Parathyroid adenoma (tissue), 2 donors: ENCODE data around the gene MYOG.

Source experiments
- H2AFZ ChIP-seq: fragments of 300-600 bp; sonication (generic); one replicate; pipeline ENCODE4 v1.7.0; 2017; ENCODE audit warnings: antibody characterized with exemption, mild to moderate bottlenecking
- H3K27ac ChIP-seq: fragments of 300-600 bp; sonication (generic); one replicate; pipeline ENCODE4 v1.7.0; 2017
- H3K27me3 ChIP-seq: fragments of 300-600 bp; sonication (generic); one replicate; pipeline ENCODE4 v1.7.0; 2017; ENCODE audit warnings: low read length; ENCODE audit not compliant: control insufficient read depth, insufficient read depth
- H3K36me3 ChIP-seq: fragments of 300-600 bp; sonication (generic); one replicate; pipeline ENCODE4 v1.7.0; 2017; ENCODE audit warnings: low read length; ENCODE audit not compliant: control insufficient read depth, insufficient read depth
- H3K4me1 ChIP-seq: fragments of 300-600 bp; sonication (generic); one replicate; pipeline ENCODE4 v1.7.0; 2017; ENCODE audit warnings: control low read depth
- H3K4me2 ChIP-seq: fragments of 300-600 bp; sonication (generic); one replicate; pipeline ENCODE4 v1.7.0; 2017; ENCODE audit warnings: low read length
- H3K4me3 ChIP-seq: fragments of 300-600 bp; sonication (generic); one replicate; pipeline ENCODE4 v1.7.0; 2017; ENCODE audit warnings: low read depth, low read length
- H3K79me2 ChIP-seq: fragments of 300-600 bp; sonication (generic); one replicate; pipeline ENCODE4 v1.7.0; 2017; ENCODE audit warnings: control low read depth
- H3K9ac ChIP-seq: fragments of 300-600 bp; sonication (generic); one replicate; pipeline ENCODE4 v1.7.0; 2017; ENCODE audit warnings: mild to moderate bottlenecking
- H3K9me3 ChIP-seq: fragments of 300-600 bp; sonication (generic); one replicate; pipeline ENCODE4 v1.7.0; 2017; ENCODE audit warnings: low read length; ENCODE audit not compliant: control insufficient read depth
- TF ChIP-seq, protein P1 (sequence below): fragments of 300-600 bp; sonication (generic); IDR thresholded peaks from one replicate; pipeline ENCODE4 v1.7.0; 2017; ENCODE audit warnings: antibody characterized with exemption, mild to moderate bottlenecking
- donor health status: primary hyperparathyroidism.

The MYOG gene

DNA sequence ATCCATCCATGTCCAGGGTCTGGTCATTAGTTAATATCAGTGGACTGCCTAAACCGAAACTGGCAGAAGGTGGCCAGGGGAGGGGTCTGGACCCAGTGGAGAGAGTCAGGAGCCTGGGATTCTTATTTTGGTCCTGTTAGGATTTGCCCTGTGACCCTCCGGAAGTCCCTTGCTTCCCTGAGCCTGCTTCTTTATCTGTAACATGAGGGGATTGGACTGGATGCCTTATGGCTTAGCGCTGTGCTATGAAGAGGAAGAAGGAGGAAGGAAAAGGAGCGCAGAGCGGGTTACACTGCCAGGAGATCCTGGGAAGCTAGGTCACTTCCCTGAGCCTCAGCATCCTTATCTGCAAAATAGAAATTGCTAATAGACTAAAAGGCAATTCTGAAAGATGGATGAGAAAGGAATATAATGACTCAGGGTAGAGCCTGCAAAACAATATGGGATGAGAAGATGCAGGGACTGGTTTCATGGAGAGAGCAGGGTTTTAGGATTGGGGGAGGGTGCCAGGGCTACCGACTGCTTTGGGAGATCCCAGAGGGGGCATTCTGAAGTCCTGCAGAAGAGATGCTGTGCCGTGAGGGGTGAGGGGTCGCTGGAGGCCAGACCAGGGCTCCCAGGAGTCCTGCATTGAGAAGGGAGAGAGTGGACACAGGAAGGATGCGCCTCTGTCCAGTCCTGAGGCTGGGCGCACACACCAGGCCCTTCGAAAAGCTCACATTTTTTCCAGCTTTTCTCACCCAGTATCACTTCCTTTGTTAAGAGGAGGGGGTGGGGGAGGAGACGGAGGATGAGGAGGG lies 41.3 kb upstream of the MYOG start:
- no peak overlapping the region for H3K27ac ChIP-seq
- H3K4me2 ChIP-seq: peak overlapping the region; percentile 85
- peaks cover 13% of the 10 kb centered on the region for H3K4me1 ChIP-seq
- H3K36me3 ChIP-seq: no peaks in the 10 kb centered on the region
- H3K27me3 ChIP-seq: no peaks in the 10 kb centered on the region
- no peak overlapping the region for H3K9ac ChIP-seq
- peak overlapping the region; percentile 68 for H3K4me3 ChIP-seq
- TF ChIP-seq, protein P1, sequence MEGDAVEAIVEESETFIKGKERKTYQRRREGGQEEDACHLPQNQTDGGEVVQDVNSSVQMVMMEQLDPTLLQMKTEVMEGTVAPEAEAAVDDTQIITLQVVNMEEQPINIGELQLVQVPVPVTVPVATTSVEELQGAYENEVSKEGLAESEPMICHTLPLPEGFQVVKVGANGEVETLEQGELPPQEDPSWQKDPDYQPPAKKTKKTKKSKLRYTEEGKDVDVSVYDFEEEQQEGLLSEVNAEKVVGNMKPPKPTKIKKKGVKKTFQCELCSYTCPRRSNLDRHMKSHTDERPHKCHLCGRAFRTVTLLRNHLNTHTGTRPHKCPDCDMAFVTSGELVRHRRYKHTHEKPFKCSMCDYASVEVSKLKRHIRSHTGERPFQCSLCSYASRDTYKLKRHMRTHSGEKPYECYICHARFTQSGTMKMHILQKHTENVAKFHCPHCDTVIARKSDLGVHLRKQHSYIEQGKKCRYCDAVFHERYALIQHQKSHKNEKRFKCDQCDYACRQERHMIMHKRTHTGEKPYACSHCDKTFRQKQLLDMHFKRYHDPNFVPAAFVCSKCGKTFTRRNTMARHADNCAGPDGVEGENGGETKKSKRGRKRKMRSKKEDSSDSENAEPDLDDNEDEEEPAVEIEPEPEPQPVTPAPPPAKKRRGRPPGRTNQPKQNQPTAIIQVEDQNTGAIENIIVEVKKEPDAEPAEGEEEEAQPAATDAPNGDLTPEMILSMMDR: no peak
- no peaks in the 10 kb centered on the region for H3K9me3 ChIP-seq
- H3K79me2 ChIP-seq: no peaks in the 10 kb centered on the region
- peak overlapping the region; percentile 89 for H2AFZ ChIP-seq

GRCh38 chr1:203126151-203126865 lies 40.5 kb upstream of the MYOG start:
- Histone ChIP-seq H3K9ac (no peak overlapping the region), H3K79me2 (no peaks in the 10 kb centered on the region), H3K4me3 (no peak overlapping the region), H3K36me3 (no peaks in the 10 kb centered on the region), H3K27me3 (no peaks in the 10 kb centered on the region), H3K9me3 (no peaks in the 10 kb centered on the region), H2AFZ (no peak overlapping the region), H3K27ac (no peak overlapping the region), H3K4me1 (peaks cover 13% of the 10 kb centered on the region), H3K4me2 (peak overlapping the region; percentile 32)
- TF ChIP-seq, protein P1: peak; percentile 26

- Histone ChIP-seq H3K36me3 (no peaks in the 10 kb centered on the region), H3K4me1 (peaks cover 7% of the 10 kb centered on the region), H3K79me2 (no peaks in the 10 kb centered on the region), H3K9me3 (no peaks in the 10 kb centered on the region), H3K9ac (no peak overlapping the region), H3K27ac (no peak overlapping the region), H3K4me2 (no peak overlapping the region), H2AFZ (no peak overlapping the region), H3K4me3 (no peak overlapping the region), H3K27me3 (no peaks in the 10 kb centered on the region)
- TF ChIP-seq, protein P1: no peak
Observed at GRCh38 chr1:203124546-203125317, 38.9 kb upstream of the MYOG start.

- Histone ChIP-seq H3K4me2 (no peak overlapping the region), H3K9me3 (no peaks in the 10 kb centered on the region), H3K79me2 (no peaks in the 10 kb centered on the region), H3K4me1 (peaks cover 4% of the 10 kb centered on the region), H3K9ac (no peak overlapping the region), H3K27ac (no peak overlapping the region), H3K27me3 (no peaks in the 10 kb centered on the region), H3K4me3 (no peak overlapping the region), H3K36me3 (no peaks in the 10 kb centered on the region), H2AFZ (no peak overlapping the region)
- TF ChIP-seq, protein P1: no peak
Observed at GRCh38 chr1:203124011-203124410, 38.2 kb upstream of the MYOG start.
